OCI-LY3 (cell line): ENCODE measurements around the gene CEP170B.

Experiments
- CTCF ChIP-seq: fragments of 200-600, 300-600 bp; sonication (generic); IDR thresholded peaks from 2 replicates; pipeline ENCODE4 v1.5.1; 2014; ENCODE audit warnings: antibody characterized with exemption, low read length, low read depth
- EZH2phosphoT487 ChIP-seq: fragments of 200-600 bp; shearing (Covaris generic); IDR thresholded peaks from 2 replicates; pipeline ENCODE4 v1.6.1; 2018; ENCODE audit warnings: antibody characterized with exemption, mixed run types, low read depth

- TF ChIP-seq CTCF (no peak), EZH2phosphoT487 (no peak)
These were observed 9.1 kb downstream of the CEP170B start for GRCh38 chr14:104874110-104874531.
